ENCODE data around the gene HOPX. TPM values are rescaled to one million over a fixed set of nuclear protein-coding genes. Genes with fewer than 3 reads are reported as not detected.

HOPX gene
- total RNA-seq, 2 donors from 2014 or later = 1.6 TPM; not detected in 1

GRCh38 chr4:56658528-56658927, 22.6 kb downstream of the HOPX start:
- H3K4me3 ChIP-seq = no peak overlapping the region
- H3K9me3 ChIP-seq = no peaks in the 10 kb centered on the region
- intact Hi-C loops (cut with DNase I) = no loop called here
- no peaks in the 10 kb centered on the region for H3K36me3 ChIP-seq (replicated peaks in 1 of 2; ENCODE audit: insufficient read depth in 1 of 2, low read depth in 2 of 2)
- H3K27me3 ChIP-seq = peaks cover 0 to 5% of the 10 kb centered on the region in 2 donors
- ATAC-seq = no peak
- WGBS, 2 donors = 27 to 53% methylated on average over 3 of the region's 3 CpGs
- TF ChIP-seq POLR2A (IDR thresholded peaks at IDR 0.05) (no peak), CTCF (IDR thresholded peaks at IDR 0.05) (no peak)
- H3K4me1 ChIP-seq = peaks cover 17% of the 10 kb centered on the region
- no peak overlapping the region for H3K27ac ChIP-seq
- DNase-seq = no peak

- no peak overlapping the region for H3K27ac ChIP-seq
- no peaks in the 10 kb centered on the region for H3K36me3 ChIP-seq (replicated peaks in 1 of 2; ENCODE audit: insufficient read depth in 1 of 2, low read depth in 2 of 2)
- no peak overlapping the region for H3K4me3 ChIP-seq
- WGBS, 2 donors = 72 to 74% methylated on average over 4 of the region's 4 CpGs
- no peaks in the 10 kb centered on the region for H3K9me3 ChIP-seq
- no peak for TF ChIP-seq CTCF (IDR thresholded peaks at IDR 0.05)
- no peak for TF ChIP-seq POLR2A (IDR thresholded peaks at IDR 0.05)
- ATAC-seq = no peak
- H3K27me3 ChIP-seq = peaks cover 0 to 5% of the 10 kb centered on the region in 2 donors
- intact Hi-C loops (cut with DNase I) = no loop called here
- H3K4me1 ChIP-seq = peaks cover 17% of the 10 kb centered on the region
- no peak for DNase-seq
Measured at GRCh38 chr4:56657818-56658217, 23.3 kb downstream of the HOPX start.

- no peaks in the 10 kb centered on the region for H3K9me3 ChIP-seq
- no peaks in the 10 kb centered on the region for H3K36me3 ChIP-seq (replicated peaks in 1 of 2; ENCODE audit: insufficient read depth in 1 of 2, low read depth in 2 of 2)
- DNase-seq (no peak), ATAC-seq (no peak)
- WGBS, 2 donors = 61 to 70% methylated on average over 3 of the region's 3 CpGs
- peaks cover 0 to 5% of the 10 kb centered on the region in 2 donors for H3K27me3 ChIP-seq
- intact Hi-C loops (cut with DNase I) = no loop called here
- peaks cover 17% of the 10 kb centered on the region for H3K4me1 ChIP-seq
- H3K27ac ChIP-seq = no peak overlapping the region
- no peak overlapping the region for H3K4me3 ChIP-seq
- TF ChIP-seq POLR2A (IDR thresholded peaks at IDR 0.05) (no peak), CTCF (IDR thresholded peaks at IDR 0.05) (no peak)
Measured at GRCh38 chr4:56657128-56657527, 24.0 kb downstream of the HOPX start.

GRCh38 chr4:56656346-56656643, 24.8 kb downstream of the HOPX start:
- intact Hi-C loops (cut with DNase I) = no loop called here
- H3K4me1 ChIP-seq = peaks cover 17% of the 10 kb centered on the region
- peak overlapping the region in 1 of 2 donors; percentile 2 for H3K4me3 ChIP-seq
- H3K27ac ChIP-seq = no peak overlapping the region
- H3K27me3 ChIP-seq = peaks cover 0 to 5% of the 10 kb centered on the region in 2 donors
- no peaks in the 10 kb centered on the region for H3K9me3 ChIP-seq
- DNase-seq (peak in 1 of 4 donors; percentile 9), ATAC-seq (no peak)
- H3K36me3 ChIP-seq (replicated peaks in 1 of 2; ENCODE audit: insufficient read depth in 1 of 2, low read depth in 2 of 2) = no peaks in the 10 kb centered on the region
- 3 to 7% methylated on average over 2 to 18 of the region's 19 CpGs for whole genome bisulfite sequencing, 2 donors
- no peak for TF ChIP-seq CTCF (IDR thresholded peaks at IDR 0.05)
- TF ChIP-seq POLR2A (IDR thresholded peaks at IDR 0.05) = no peak

GRCh38 chr4:56655627-56656345, 25.3 kb downstream of the HOPX start:
- 0 to 1% methylated on average over 12 to 66 of the region's 79 CpGs for WGBS, 2 donors
- intact Hi-C loops (cut with DNase I) = no loop called here
- Histone ChIP-seq H3K9me3 (no peaks in the 10 kb centered on the region), H3K4me1 (peaks cover 17% of the 10 kb centered on the region), H3K36me3 (replicated peaks in 1 of 2; ENCODE audit: insufficient read depth in 1 of 2, low read depth in 2 of 2) (no peaks in the 10 kb centered on the region), H3K4me3 (peak overlapping the region in 1 of 2 donors; percentile 2), H3K27ac (no peak overlapping the region), H3K27me3 (peaks cover 0 to 5% of the 10 kb centered on the region in 2 donors)
- DNase-seq (peak in 2 of 4 donors; percentile 6 to 15), ATAC-seq (peak; percentile 27)
- TF ChIP-seq CTCF (IDR thresholded peaks at IDR 0.05) = no peak
- TF ChIP-seq POLR2A (IDR thresholded peaks at IDR 0.05) = no peak
